ENCODE measurements around the gene CTDSP1.

CTDSP1 gene

GRCh38 chr2:218397820-218398436, 1.7 kb upstream of the CTDSP1 start:
- in situ Hi-C loops (cut with MboI; ENCODE audit: low sequenced_read_pairs) = no loop called here

DNA sequence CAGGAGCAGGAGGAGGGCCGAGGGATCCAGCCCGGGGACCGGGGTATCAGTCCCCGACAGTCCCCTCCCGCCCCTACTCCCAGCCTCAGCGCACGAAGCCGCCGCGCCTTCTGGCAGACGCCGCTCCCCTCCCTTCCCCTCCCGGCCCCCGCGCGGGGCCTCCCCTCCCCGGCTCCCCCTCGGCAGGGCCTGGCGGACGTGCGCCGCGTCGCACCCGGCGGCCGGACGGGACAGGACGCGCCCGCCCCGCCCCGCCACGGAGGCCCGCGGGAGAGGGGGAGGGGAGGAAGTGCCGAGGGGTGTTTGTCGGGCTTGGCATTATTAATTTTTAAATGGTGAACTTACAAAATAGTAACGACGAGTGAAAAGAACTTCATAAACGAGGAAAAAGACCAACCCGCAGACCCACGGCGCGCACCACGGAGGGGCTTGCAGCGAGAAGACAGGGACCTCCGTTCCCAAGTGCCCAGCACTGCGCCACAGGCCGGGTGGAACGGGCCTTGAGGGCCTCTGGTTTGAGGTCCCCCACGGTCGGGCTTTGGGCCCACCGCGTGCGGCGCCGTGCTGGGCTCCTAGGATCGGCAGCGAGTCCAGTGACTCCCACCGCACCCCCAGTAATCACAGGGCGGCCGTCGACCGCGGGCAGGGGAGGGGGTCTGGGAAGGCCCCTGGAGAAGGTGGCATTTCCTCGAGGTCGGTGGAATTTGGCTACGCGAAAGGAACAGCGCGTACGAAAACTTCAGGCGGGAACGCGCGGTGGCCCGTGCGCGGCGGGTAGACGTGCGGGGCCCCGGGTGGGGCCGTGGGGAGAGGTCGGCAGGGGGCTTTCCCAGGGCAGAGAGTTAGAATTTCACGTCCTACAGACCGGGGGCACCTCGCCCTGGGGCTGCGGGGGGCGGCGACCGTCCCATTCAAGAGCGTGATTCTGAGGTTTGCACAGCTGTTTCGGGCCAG, 954 bp upstream of the CTDSP1 start:
- in situ Hi-C loops (cut with MboI; ENCODE audit: low sequenced_read_pairs) = no loop called here

DNA sequence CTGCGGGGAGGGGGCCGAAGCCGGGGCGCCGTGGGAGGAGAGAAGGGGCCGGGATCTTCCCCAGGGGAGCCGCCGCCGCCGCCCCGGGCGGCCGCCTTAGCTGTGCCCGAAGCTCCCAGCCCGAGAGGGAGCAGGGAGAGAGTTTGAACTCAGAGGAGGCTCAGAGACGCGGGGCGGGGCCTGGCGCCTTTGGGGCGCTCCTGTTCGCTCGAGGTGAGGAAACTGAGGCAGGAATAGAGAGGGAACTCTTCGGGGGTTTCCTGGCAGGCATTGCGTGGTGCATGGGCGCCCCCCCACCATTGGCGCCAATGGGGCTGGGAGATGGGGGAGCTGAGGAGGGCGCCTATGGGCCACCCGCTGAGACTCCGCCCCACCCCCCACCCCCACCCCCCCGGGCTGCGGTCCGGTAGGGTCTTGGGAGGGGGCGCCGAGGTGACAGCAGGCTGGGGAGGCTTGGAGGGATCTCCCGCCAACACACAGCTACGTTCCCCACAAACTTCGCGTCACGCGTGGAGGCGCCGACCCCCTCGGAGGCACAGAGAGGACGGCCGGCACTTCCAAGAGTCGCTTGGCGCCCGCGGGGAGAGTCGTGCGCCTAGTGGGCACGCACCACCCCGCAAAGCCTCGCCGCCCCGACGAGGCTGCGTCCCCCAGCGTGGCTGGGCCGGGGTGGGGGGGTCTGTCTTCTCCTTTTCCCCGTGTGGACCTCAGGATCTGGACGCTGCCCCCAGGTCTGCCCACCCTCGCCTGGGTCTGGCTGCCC, 680 bp downstream of the CTDSP1 start:
- in situ Hi-C loops (cut with MboI; ENCODE audit: low sequenced_read_pairs) = loop anchor here (10.0 kb wide), 1 partner anchor 254 kb away; the partner anchor contains the start of genes BCS1L and ZNF142

DNA sequence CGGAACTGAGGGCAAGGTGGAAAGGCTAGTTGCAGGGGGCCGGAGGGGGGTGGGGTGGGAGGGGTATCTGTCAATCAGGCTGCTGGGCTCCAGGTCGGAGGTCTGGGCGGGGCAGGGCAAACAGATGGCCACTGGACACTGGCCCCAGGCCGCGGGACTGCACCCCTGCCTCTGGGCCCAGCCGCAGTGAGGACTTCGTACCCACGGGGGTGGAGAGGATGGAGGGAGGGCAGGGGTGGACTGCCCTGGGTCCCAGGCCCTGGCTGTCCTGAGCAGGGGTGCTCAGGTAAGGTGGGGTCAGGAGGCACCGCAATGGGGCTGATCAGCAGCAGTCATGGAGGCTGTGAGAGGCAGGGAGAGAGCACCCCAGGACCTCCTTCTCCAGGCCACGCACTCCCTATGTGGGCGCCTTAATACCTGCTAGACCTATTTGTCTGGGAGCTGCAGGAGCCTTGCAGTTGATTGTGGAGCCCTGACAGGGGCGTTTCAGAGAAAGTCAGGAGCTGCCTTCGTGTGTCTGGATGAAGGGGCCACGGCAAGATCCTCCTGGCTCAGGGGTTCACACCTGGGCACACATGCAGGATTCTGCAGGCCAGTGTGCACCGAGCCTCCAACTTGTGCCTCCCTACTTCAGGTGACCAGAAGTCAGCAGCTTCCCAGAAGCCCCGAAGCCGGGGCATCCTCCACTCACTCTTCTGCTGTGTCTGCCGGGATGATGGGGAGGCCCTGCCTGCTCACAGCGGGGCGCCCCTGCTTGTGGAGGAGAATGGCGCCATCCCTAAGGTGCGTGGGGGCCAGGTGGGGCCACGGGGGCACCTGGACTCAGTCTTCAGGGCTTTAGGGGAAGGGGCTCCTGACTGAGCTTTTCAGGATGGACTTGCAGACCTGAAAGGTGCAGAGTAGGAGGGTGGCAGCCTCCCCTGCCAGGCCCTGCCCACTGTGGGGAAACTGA, 1.5 kb downstream of the CTDSP1 start:
- in situ Hi-C loops (cut with MboI; ENCODE audit: low sequenced_read_pairs) = loop anchor here (10.0 kb wide), 1 partner anchor 254 kb away; the partner anchor contains the start of genes BCS1L and ZNF142

DNA sequence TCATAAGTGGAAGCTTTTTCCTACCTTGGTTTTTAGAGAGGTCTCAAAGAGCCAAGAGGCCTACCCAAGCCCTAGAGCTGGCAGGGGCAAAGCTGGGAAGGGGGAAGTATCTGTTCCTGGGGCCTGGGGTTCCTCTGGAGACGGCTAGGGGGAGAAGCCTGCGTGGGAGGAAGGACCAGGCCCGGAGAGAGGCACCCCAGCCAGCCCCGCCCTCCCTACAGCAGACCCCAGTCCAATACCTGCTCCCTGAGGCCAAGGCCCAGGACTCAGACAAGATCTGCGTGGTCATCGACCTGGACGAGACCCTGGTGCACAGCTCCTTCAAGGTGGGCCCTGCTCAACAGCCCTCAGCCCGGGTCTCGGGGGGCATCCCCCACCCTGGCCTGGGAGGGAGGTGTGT, 2.2 kb downstream of the CTDSP1 start:
- in situ Hi-C loops (cut with MboI; ENCODE audit: low sequenced_read_pairs) = loop anchor here (10.0 kb wide), 1 partner anchor 253 kb away; the partner anchor contains the start of genes BCS1L and ZNF142

DNA sequence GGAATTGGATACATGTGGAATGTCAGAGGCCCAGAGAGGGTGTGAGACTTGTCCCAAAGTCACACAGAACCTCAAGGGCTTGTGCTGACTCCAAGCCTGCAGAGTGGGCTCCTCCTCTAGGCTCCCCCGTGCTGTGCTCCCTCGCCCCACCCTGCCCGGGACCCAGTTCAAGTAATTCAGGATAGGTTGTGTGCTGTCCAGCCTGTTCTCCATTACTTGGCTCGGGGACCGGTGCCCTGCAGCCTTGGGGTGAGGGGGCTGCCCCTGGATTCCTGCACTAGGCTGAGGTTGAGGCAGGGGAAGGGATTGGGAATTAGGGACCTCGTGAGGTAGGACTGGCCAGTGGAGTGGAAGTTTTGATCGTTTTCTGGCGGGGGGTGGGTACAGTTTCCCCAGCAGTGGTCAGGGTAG, 2.8 kb downstream of the CTDSP1 start:
- in situ Hi-C loops (cut with MboI; ENCODE audit: low sequenced_read_pairs) = loop anchor here (10.0 kb wide), 1 partner anchor 252 kb away; the partner anchor contains the start of genes BCS1L and ZNF142

- in situ Hi-C loops (cut with MboI; ENCODE audit: low sequenced_read_pairs) = loop anchor here (10.0 kb wide), 1 partner anchor 252 kb away; the partner anchor contains the start of genes BCS1L and ZNF142
These were observed 3.3 kb downstream of the CTDSP1 start for GRCh38 chr2:218402911-218403411.

DNA sequence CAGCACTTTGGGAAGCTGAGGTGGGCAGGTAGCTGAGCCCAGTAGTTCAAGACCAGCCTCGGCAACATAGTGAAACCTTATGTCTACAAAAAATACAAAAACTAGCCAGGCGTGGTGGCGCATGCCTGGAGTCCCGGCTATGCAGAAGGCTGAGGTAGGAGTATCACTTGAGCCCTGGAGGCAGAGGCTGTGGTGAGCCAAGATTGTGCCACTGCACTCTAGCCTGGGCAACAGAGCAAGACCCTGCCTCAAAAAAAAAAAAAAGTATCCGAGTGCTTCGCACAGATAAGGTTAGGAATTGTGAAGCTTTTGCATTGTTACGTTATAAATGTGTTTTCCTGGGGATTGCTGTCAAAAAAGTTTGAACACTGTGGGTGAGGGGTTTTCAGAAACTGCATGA, 4.1 kb downstream of the CTDSP1 start:
- in situ Hi-C loops (cut with MboI; ENCODE audit: low sequenced_read_pairs) = loop anchor here (10.0 kb wide), 1 partner anchor 251 kb away; the partner anchor contains the start of genes BCS1L and ZNF142

DNA sequence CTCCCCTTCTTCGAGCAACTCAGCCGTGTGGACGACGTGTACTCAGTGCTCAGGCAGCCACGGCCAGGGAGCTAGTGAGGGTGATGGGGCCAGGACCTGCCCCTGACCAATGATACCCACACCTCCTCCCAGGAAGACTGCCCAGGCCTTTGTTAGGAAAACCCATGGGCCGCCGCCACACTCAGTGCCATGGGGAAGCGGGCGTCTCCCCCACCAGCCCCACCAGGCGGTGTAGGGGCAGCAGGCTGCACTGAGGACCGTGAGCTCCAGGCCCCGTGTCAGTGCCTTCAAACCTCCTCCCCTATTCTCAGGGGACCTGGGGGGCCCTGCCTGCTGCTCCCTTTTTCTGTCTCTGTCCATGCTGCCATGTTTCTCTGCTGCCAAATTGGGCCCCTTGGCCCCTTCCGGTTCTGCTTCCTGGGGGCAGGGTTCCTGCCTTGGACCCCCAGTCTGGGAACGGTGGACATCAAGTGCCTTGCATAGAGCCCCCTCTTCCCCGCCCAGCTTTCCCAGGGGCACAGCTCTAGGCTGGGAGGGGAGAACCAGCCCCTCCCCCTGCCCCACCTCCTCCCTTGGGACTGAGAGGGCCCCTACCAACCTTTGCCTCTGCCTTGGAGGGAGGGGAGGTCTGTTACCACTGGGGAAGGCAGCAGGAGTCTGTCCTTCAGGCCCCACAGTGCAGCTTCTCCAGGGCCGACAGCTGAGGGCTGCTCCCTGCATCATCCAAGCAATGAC, 4.8 kb downstream of the CTDSP1 start:
- in situ Hi-C loops (cut with MboI; ENCODE audit: low sequenced_read_pairs) = loop anchor here (10.0 kb wide), 1 partner anchor 250 kb away; the partner anchor contains the start of genes BCS1L and ZNF142

DNA sequence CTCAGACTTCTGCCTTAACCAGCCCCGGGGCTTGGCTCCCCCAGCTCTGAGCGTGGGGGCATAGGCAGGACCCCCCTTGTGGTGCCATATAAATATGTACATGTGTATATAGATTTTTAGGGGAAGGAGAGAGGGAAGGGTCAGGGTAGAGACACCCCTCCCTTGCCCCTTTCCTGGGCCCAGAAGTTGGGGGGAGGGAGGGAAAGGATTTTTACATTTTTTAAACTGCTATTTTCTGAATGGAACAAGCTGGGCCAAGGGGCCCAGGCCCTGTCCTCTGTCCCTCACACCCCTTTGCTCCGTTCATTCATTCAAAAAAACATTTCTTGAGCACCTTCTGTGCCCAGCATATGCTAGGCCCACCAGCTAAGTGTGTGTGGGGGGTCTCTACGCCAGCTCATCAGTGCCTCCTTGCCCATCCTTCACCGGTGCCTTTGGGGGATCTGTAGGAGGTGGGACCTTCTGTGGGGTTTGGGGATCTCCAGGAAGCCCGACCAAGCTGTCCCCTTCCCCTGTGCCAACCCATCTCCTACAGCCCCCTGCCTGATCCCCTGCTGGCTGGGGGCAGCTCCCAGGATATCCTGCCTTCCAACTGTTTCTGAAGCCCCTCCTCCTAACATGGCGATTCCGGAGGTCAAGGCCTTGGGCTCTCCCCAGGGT, 5.5 kb downstream of the CTDSP1 start:
- in situ Hi-C loops (cut with MboI; ENCODE audit: low sequenced_read_pairs) = loop anchor here (10.0 kb wide), 1 partner anchor 250 kb away; the partner anchor contains the start of genes BCS1L and ZNF142

DNA sequence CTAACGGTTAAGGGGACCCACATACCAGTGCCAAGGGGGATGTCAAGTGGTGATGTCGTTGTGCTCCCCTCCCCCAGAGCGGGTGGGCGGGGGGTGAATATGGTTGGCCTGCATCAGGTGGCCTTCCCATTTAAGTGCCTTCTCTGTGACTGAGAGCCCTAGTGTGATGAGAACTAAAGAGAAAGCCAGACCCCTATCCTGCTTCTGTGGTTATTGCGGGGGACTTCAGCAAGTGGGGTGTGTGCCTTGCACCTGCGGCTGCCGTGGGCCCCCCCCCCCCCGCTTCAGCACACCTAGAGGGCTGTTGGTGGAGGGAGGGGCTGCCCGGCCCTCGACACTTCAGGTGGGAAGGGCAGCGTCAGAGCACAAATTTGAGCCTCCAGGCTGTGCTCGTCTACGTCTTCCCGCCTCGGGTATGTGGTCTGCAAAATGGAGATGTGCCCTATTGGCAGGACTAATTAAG, 6.1 kb downstream of the CTDSP1 start:
- in situ Hi-C loops (cut with MboI; ENCODE audit: low sequenced_read_pairs) = loop anchor here (10.0 kb wide), 1 partner anchor 249 kb away; the partner anchor contains the start of genes BCS1L and ZNF142

- in situ Hi-C loops (cut with MboI; ENCODE audit: low sequenced_read_pairs) = loop anchor here (10.0 kb wide), 1 partner anchor 248 kb away; the partner anchor contains the start of genes BCS1L and ZNF142
These were observed 6.7 kb downstream of the CTDSP1 start for GRCh38 chr2:218406209-218406948.

DNA sequence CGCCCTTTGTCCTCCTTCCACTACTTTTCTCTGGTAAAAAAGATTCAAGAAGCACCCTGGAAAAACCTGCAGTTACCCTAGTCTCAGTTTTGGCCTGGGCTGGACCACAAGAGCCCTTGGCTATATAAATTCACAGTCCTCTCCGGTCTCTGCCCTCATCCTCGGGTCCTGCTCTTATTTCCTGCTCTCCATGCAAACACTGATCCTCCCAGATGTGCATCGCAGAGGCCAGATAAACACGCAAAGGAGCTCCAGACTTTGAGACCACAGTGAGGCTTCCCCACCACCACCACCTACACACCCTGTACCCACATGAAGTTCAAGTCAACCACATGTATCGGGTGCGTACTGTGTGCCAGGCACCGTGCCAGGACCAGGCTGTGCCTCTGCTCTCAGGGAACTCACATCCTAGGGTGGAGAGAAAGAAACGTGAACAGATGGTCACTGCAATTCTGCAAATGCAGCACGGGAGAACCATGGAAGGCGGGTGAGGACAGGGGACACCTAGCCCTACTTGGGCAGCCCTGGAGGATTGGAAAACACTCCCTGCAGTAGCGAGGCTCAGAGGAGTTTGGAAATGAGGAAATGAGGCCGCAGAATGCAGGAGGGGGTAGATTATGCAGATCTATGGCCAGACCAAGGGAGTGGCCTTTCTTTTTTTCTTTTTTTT, 7.4 kb downstream of the CTDSP1 start:
- in situ Hi-C loops (cut with MboI; ENCODE audit: low sequenced_read_pairs) = loop anchor here (10.0 kb wide), 1 partner anchor 248 kb away; the partner anchor contains the start of genes BCS1L and ZNF142

DNA sequence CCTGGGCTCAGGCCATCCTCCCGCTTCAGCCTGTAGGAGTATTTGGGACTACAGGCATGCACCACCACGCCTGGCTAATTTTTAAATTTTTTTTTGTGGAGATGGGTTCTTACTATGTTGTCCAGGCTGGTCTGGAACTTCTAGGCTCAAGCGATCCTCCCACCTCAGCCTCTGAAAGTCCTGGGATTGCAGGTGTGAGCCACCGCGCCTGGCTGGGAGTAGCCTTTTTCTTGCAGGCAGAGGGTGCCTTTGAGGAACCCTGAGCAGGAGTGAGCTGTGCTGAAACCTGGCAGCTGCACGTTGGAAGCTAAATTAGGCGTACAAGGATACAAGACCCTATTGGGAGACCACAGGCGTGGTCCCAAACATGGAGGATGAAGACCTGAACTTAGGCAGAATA, 8.0 kb downstream of the CTDSP1 start:
- in situ Hi-C loops (cut with MboI; ENCODE audit: low sequenced_read_pairs) = loop anchor here (10.0 kb wide), 1 partner anchor 247 kb away; the partner anchor contains the start of genes BCS1L and ZNF142

DNA sequence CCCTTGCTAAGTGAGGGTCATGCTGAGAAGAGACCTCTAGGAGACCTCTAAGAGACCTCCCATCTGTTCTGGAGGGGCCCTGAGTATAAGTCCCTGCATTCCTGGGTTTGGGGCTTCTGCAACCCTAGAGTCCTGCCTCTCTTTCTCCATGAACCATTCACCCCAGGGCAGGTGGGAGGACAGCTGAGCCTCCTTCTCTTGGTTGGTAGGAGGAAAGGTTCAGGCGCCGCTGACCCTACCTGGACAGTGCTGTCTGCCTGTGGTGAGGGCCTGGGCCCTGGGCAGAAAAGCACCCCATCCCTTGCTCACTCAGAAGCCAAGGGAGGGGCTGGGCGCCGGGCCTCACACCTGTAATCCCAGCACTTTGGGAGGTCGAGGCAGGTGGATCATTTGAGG, 18.7 kb downstream of the CTDSP1 start:
- in situ Hi-C loops (cut with MboI; ENCODE audit: low sequenced_read_pairs) = no loop called here

- in situ Hi-C loops (cut with MboI; ENCODE audit: low sequenced_read_pairs) = no loop called here
These were observed 19.2 kb downstream of the CTDSP1 start, which contains the start of gene VIL1 for GRCh38 chr2:218418717-218419458. VIL1 (plus strand) TSS chr2:218419123; CDS start chr2:218423779, 4,656 bp downstream.

Data from HL-60/S4 (cell line).